ENCODE data around the gene FBXL20.

- TF ChIP-seq POLR2AphosphoS5 (IDR thresholded peaks at IDR 0.05; ENCODE audit: low read depth, low read length) (no peak), CEBPB (IDR thresholded peaks at IDR 0.05; ENCODE audit: low read depth) (no peak), CTCF (IDR thresholded peaks at IDR 0.05 in 2 of 3, conservative IDR thresholded peaks at IDR 0.05 in 1 of 3; ENCODE audit: borderline replicate concordance in 1 of 3, insufficient read depth in 1 of 3, low read depth in 2 of 3, low read length in 2 of 3) (no peak), EZH2 (IDR thresholded peaks at IDR 0.05) (no peak), POLR2A (IDR thresholded peaks at IDR 0.05; ENCODE audit: borderline replicate concordance, extremely low read depth, insufficient read depth, insufficient read length) (no peak), EZH2phosphoT487 (IDR thresholded peaks at IDR 0.05; ENCODE audit: borderline replicate concordance) (no peak), REST (IDR thresholded peaks at IDR 0.05; ENCODE audit: low read depth) (no peak), RAD21 (IDR thresholded peaks at IDR 0.05; ENCODE audit: low read depth) (no peak)
These were observed 1.6 kb downstream of the FBXL20 start for GRCh38 chr17:39399791-39400190.

Data from HCT116 (cell line).